HepG2 (cell line): ENCODE results near the gene VWCE. TPM values are rescaled to one million over a fixed set of nuclear protein-coding genes. Genes with fewer than 3 reads are reported as not detected.

Experiments
- ARNT2 ChIP-seq: sonication (generic); formaldehyde crosslinking; IDR thresholded peaks from 2 replicates; pipeline ENCODE4 v1.8.0; 2022; ENCODE audit warnings: mild to moderate bottlenecking, low read depth, missing genetic modification reagents, moderate library complexity
- FLYWCH1 ChIP-seq: sonication (generic); formaldehyde crosslinking; IDR thresholded peaks from 2 replicates; pipeline ENCODE4 v1.8.1; 2023; ENCODE audit warnings: mild to moderate bottlenecking, missing genetic modification reagents
- MAFG ChIP-seq: sonication (generic); formaldehyde crosslinking; IDR thresholded peaks from 2 replicates; pipeline ENCODE4 v1.5.1; 2020; ENCODE audit warnings: mild to moderate bottlenecking, missing genetic modification reagents
- ZBTB7A ChIP-seq: sonication (generic); formaldehyde crosslinking; IDR thresholded peaks from 2 replicates; pipeline ENCODE4 v1.8.0; 2022; ENCODE audit warnings: mild to moderate bottlenecking, missing genetic modification reagents
- ZNF17 ChIP-seq: sonication (generic); formaldehyde crosslinking; IDR thresholded peaks from 2 replicates; pipeline ENCODE4 v1.5.0; 2020; ENCODE audit warnings: mild to moderate bottlenecking, missing genetic modification reagents
- ZNF432 ChIP-seq: sonication (generic); formaldehyde crosslinking; IDR thresholded peaks from 2 replicates; pipeline ENCODE4 v1.5.0; 2020; ENCODE audit warnings: missing genetic modification reagents, mild to moderate bottlenecking, borderline replicate concordance
- ZZZ3 ChIP-seq: sonication (generic); formaldehyde crosslinking; IDR thresholded peaks from 2 replicates; pipeline ENCODE4 v1.4.0; 2020; ENCODE audit warnings: missing genetic modification reagents, mild to moderate bottlenecking, borderline replicate concordance
- polyA plus RNA-seq, 8 experiments: library from polyadenylated mRNA; depleted of rRNA in 3 of 8; stranded (reverse) in 7 of 8; unstranded in 1 of 8; fragments of >200 nt; fragmentation: Illumina TruSeq in 4 of 8; extraction: Trizol in 4 of 8; gene quantifications; 2 replicates each; pipeline versions ENCODE4 v1.2.1 to v1.2.3, GENCODE V29; 2011 to 2016; ENCODE audit warnings: low read depth in 4 of 8, missing spikeins in 1 of 8, mixed read lengths in 1 of 8; ENCODE audit not compliant: insufficient read depth in 1 of 8
- total RNA-seq, 5 experiments: library from RNA; depleted of rRNA; stranded (reverse); fragments of >200 nt; fragmentation: Illumina TruSeq; extraction: Trizol; gene quantifications; 2 replicates each; pipeline ENCODE4 v1.2.3, GENCODE V29; 2016; ENCODE audit warnings: low read depth in 1 of 5
- TF ChIP-seq, protein P1 (sequence below): sonication (generic); formaldehyde crosslinking; IDR thresholded peaks from 2 replicates; pipeline ENCODE4 v1.4.0; 2020; ENCODE audit warnings: mild to moderate bottlenecking, missing genetic modification reagents, borderline replicate concordance
- TF ChIP-seq, protein P2 (sequence below): sonication (generic); formaldehyde crosslinking; IDR thresholded peaks from 2 replicates; pipeline ENCODE4 v1.8.1; 2023; ENCODE audit warnings: mild to moderate bottlenecking, missing genetic modification reagents
- TF ChIP-seq, protein P3 (sequence below): sonication (generic); formaldehyde crosslinking; IDR thresholded peaks from 2 replicates; pipeline ENCODE4 v1.4.0; 2020; ENCODE audit warnings: missing genetic modification reagents
- TF ChIP-seq, protein P4 (sequence below): sonication (generic); formaldehyde crosslinking; IDR thresholded peaks from 2 replicates; pipeline ENCODE4 v1.9.0; 2021; ENCODE audit warnings: mild to moderate bottlenecking, missing genetic modification reagents
- TF ChIP-seq, protein P5 (sequence below): sonication (generic); formaldehyde crosslinking; IDR thresholded peaks from 2 replicates; pipeline ENCODE4 v1.4.0; 2020; ENCODE audit warnings: low read depth, missing genetic modification reagents

VWCE gene
- total and polyA plus RNA-seq, 2 of the 13 experiments (the other 11 are each of a cell fraction or from before 2014, with no cell fraction given) = 27.6 to 58.3 TPM

DNA sequence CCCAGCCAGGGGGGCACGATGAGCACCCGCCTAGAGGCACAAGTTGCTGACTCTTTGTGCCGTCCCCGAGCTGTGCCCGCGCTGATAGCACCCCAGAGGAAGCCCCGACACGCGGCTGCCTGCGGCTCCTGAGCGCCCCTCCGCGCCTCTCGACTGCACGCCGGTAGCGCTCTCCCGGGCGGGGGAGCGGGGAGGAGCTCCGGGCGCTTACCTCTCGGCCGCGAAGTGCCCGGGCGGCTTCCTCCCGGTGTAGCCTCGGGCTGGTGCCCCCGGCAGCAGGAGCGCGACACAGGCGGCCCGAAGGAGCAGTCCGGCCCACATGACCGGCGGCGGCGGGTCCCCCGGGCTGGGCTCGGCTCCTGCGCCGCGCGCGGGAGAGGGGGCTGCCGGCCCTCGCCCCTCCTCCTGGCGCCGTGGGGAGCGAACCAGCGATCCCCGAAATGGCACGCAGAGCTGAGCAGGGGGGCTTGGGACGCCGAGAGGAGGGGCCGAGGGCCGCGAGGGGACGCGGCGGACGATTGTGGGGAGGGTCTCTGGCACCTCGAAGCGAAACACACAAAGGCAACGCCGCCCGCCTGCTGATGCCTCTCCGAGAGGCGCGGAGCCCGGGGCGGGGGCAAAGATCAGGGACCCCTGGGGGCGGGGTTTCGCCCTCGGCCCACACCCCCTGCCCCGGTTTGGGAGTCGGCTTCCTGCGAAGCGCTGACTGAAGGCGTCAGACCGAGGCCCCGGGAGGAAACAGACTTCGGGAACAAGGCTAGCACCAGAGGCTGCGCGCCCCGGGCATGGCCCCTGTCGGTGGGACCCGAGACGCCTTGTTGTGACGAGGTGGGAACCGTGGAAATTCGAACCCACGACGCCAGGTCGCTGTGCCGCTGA is at the start of gene VWCE (continued):
- no peak for TF ChIP-seq ZNF17 (CRISPR knock-in tag)
- TF ChIP-seq ZBTB7A (CRISPR knock-in tag) = peak; percentile 87
- TF ChIP-seq, protein P1, sequence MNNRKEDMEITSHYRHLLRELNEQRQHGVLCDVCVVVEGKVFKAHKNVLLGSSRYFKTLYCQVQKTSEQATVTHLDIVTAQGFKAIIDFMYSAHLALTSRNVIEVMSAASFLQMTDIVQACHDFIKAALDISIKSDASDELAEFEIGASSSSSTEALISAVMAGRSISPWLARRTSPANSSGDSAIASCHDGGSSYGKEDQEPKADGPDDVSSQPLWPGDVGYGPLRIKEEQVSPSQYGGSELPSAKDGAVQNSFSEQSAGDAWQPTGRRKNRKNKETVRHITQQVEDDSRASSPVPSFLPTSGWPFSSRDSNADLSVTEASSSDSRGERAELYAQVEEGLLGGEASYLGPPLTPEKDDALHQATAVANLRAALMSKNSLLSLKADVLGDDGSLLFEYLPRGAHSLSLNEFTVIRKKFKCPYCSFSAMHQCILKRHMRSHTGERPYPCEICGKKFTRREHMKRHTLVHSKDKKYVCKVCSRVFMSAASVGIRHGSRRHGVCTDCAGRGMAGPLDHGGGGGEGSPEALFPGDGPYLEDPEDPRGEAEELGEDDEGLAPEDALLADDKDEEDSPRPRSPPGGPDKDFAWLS = no peak
- TF ChIP-seq, protein P2, sequence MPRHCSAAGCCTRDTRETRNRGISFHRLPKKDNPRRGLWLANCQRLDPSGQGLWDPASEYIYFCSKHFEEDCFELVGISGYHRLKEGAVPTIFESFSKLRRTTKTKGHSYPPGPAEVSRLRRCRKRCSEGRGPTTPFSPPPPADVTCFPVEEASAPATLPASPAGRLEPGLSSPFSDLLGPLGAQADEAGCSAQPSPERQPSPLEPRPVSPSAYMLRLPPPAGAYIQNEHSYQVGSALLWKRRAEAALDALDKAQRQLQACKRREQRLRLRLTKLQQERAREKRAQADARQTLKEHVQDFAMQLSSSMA (CRISPR knock-in tag) = peak; percentile 62; the same call in 1 of the 2 replicates
- TF ChIP-seq ZZZ3 (CRISPR knock-in tag) = no peak
- TF ChIP-seq ARNT2 (CRISPR knock-in tag) = no peak; the same call in 1 of the 2 replicates
- TF ChIP-seq, protein P3, sequence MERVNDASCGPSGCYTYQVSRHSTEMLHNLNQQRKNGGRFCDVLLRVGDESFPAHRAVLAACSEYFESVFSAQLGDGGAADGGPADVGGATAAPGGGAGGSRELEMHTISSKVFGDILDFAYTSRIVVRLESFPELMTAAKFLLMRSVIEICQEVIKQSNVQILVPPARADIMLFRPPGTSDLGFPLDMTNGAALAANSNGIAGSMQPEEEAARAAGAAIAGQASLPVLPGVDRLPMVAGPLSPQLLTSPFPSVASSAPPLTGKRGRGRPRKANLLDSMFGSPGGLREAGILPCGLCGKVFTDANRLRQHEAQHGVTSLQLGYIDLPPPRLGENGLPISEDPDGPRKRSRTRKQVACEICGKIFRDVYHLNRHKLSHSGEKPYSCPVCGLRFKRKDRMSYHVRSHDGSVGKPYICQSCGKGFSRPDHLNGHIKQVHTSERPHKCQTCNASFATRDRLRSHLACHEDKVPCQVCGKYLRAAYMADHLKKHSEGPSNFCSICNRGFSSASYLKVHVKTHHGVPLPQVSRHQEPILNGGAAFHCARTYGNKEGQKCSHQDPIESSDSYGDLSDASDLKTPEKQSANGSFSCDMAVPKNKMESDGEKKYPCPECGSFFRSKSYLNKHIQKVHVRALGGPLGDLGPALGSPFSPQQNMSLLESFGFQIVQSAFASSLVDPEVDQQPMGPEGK (CRISPR knock-in tag) = peak; percentile 79
- TF ChIP-seq, protein P4, sequence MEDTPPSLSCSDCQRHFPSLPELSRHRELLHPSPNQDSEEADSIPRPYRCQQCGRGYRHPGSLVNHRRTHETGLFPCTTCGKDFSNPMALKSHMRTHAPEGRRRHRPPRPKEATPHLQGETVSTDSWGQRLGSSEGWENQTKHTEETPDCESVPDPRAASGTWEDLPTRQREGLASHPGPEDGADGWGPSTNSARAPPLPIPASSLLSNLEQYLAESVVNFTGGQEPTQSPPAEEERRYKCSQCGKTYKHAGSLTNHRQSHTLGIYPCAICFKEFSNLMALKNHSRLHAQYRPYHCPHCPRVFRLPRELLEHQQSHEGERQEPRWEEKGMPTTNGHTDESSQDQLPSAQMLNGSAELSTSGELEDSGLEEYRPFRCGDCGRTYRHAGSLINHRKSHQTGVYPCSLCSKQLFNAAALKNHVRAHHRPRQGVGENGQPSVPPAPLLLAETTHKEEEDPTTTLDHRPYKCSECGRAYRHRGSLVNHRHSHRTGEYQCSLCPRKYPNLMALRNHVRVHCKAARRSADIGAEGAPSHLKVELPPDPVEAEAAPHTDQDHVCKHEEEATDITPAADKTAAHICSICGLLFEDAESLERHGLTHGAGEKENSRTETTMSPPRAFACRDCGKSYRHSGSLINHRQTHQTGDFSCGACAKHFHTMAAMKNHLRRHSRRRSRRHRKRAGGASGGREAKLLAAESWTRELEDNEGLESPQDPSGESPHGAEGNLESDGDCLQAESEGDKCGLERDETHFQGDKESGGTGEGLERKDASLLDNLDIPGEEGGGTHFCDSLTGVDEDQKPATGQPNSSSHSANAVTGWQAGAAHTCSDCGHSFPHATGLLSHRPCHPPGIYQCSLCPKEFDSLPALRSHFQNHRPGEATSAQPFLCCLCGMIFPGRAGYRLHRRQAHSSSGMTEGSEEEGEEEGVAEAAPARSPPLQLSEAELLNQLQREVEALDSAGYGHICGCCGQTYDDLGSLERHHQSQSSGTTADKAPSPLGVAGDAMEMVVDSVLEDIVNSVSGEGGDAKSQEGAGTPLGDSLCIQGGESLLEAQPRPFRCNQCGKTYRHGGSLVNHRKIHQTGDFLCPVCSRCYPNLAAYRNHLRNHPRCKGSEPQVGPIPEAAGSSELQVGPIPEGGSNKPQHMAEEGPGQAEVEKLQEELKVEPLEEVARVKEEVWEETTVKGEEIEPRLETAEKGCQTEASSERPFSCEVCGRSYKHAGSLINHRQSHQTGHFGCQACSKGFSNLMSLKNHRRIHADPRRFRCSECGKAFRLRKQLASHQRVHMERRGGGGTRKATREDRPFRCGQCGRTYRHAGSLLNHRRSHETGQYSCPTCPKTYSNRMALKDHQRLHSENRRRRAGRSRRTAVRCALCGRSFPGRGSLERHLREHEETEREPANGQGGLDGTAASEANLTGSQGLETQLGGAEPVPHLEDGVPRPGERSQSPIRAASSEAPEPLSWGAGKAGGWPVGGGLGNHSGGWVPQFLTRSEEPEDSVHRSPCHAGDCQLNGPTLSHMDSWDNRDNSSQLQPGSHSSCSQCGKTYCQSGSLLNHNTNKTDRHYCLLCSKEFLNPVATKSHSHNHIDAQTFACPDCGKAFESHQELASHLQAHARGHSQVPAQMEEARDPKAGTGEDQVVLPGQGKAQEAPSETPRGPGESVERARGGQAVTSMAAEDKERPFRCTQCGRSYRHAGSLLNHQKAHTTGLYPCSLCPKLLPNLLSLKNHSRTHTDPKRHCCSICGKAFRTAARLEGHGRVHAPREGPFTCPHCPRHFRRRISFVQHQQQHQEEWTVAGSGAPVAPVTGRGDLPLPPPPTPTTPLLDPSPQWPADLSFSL = no peak
- no peak for TF ChIP-seq MAFG (CRISPR knock-in tag)
- TF ChIP-seq, protein P5, sequence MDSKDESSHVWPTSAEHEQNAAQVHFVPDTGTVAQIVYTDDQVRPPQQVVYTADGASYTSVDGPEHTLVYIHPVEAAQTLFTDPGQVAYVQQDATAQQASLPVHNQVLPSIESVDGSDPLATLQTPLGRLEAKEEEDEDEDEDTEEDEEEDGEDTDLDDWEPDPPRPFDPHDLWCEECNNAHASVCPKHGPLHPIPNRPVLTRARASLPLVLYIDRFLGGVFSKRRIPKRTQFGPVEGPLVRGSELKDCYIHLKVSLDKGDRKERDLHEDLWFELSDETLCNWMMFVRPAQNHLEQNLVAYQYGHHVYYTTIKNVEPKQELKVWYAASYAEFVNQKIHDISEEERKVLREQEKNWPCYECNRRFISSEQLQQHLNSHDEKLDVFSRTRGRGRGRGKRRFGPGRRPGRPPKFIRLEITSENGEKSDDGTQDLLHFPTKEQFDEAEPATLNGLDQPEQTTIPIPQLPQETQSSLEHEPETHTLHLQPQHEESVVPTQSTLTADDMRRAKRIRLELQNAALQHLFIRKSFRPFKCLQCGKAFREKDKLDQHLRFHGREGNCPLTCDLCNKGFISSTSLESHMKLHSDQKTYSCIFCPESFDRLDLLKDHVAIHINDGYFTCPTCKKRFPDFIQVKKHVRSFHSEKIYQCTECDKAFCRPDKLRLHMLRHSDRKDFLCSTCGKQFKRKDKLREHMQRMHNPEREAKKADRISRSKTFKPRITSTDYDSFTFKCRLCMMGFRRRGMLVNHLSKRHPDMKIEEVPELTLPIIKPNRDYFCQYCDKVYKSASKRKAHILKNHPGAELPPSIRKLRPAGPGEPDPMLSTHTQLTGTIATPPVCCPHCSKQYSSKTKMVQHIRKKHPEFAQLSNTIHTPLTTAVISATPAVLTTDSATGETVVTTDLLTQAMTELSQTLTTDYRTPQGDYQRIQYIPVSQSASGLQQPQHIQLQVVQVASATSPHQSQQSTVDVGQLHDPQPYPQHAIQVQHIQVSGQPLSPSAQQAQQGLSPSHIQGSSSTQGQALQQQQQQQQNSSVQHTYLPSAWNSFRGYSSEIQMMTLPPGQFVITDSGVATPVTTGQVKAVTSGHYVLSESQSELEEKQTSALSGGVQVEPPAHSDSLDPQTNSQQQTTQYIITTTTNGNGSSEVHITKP (CRISPR knock-in tag) = no peak
- no peak for TF ChIP-seq ZNF432 (CRISPR knock-in tag)
- TF ChIP-seq FLYWCH1 (CRISPR knock-in tag) = no peak
